KMS-11 (cell line): Measurements from ENCODE around the gene SMIM1.

Source experiments
- H2AFZ ChIP-seq: fragments of 200-600 bp; sonication (generic); 2 replicates; pipeline ENCODE4 v1.6.1; 2016; ENCODE audit warnings: antibody characterized with exemption, mixed run types, low read depth
- H3K27ac ChIP-seq: fragments of 200-600 bp; sonication (generic); 2 replicates; pipeline ENCODE4 v1.6.1; 2016; ENCODE audit warnings: mild to moderate bottlenecking, mixed run types
- H3K27me3 ChIP-seq: fragments of 200-600 bp; sonication (generic); 2 replicates; pipeline ENCODE4 v1.6.1; 2017; ENCODE audit warnings: mild to moderate bottlenecking, low read depth, mixed run types, moderate library complexity; ENCODE audit not compliant: insufficient read depth
- H3K36me3 ChIP-seq: fragments of 200-600 bp; sonication (generic); 2 replicates; pipeline ENCODE4 v1.6.1; 2017; ENCODE audit warnings: mild to moderate bottlenecking, mixed run types; ENCODE audit not compliant: insufficient read depth
- H3K4me1 ChIP-seq: fragments of 200-600 bp; sonication (generic); 2 replicates; pipeline ENCODE4 v1.6.1; 2016; ENCODE audit warnings: mild to moderate bottlenecking, low read depth, mixed run types; ENCODE audit not compliant: poor library complexity, severe bottlenecking
- H3K4me2 ChIP-seq: fragments of 200-600 bp; sonication (generic); 2 replicates; pipeline ENCODE4 v1.7.0; 2016; ENCODE audit warnings: mild to moderate bottlenecking, mixed run types
- H3K4me3 ChIP-seq: fragments of 200-600 bp; sonication (generic); IDR thresholded peaks from 2 replicates; pipeline ENCODE4 v1.6.1; 2017; ENCODE audit warnings: low read depth, low read length, mixed read lengths; ENCODE audit not compliant: insufficient read depth
- H3K79me2 ChIP-seq: fragments of 200-600 bp; sonication (generic); 2 replicates; pipeline ENCODE4 v1.6.1; 2016; ENCODE audit warnings: low read depth, mixed run types; ENCODE audit not compliant: insufficient read depth
- H3K9ac ChIP-seq: fragments of 200-600 bp; sonication (generic); 2 replicates; pipeline ENCODE4 v1.6.1; 2016; ENCODE audit warnings: mild to moderate bottlenecking, mixed run types
- H4K20me1 ChIP-seq: fragments of 200-600 bp; sonication (generic); 2 replicates; pipeline ENCODE4 v1.6.1; 2016; ENCODE audit warnings: mild to moderate bottlenecking, mixed run types; ENCODE audit not compliant: insufficient read depth
- TF ChIP-seq, protein P1 (sequence below): fragments of 200-600 bp; sonication (generic); conservative IDR thresholded peaks from 2 replicates; pipeline ENCODE4 v1.6.1; 2017; ENCODE audit warnings: low read depth, mild to moderate bottlenecking, antibody characterized with exemption, low read length, moderate library complexity, mixed read lengths

The SMIM1 gene

DNA sequence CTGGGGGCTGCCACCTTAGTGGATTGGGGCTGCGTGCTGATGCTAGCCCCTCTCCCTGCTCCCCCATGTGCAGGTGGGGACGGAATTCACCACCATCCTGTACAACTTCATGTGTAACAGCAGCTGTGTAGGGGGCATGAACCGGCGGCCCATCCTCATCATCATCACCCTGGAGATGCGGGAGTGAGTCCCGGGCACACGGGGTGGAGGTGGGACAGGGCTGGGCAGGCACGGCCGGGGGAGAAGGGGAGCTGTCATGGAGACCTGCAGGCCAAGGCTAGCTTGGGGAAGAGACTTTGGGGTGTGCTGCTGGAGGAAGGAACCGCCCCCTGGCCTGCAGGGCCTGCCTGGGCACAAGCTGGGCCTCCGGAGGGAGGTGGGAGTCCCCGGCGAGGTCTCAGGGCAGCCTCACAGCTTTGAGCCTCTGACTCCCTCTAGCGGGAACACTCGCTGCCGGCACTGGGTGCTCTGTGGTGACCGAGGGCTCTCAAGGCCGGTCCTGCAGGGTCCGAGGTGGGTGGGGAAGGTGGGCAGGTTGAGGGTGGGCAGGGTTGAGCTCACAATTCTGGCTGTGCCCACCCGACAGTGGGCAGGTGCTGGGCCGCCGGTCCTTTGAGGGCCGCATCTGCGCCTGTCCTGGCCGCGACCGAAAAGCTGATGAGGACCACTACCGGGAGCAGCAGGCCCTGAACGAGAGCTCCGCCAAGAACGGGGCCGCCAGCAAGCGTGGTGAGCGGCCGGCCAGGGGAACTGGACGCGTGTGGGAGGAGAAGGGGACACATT is 45.3 kb upstream of the SMIM1 start:
- TF ChIP-seq, protein P1, sequence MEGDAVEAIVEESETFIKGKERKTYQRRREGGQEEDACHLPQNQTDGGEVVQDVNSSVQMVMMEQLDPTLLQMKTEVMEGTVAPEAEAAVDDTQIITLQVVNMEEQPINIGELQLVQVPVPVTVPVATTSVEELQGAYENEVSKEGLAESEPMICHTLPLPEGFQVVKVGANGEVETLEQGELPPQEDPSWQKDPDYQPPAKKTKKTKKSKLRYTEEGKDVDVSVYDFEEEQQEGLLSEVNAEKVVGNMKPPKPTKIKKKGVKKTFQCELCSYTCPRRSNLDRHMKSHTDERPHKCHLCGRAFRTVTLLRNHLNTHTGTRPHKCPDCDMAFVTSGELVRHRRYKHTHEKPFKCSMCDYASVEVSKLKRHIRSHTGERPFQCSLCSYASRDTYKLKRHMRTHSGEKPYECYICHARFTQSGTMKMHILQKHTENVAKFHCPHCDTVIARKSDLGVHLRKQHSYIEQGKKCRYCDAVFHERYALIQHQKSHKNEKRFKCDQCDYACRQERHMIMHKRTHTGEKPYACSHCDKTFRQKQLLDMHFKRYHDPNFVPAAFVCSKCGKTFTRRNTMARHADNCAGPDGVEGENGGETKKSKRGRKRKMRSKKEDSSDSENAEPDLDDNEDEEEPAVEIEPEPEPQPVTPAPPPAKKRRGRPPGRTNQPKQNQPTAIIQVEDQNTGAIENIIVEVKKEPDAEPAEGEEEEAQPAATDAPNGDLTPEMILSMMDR = no peak
- Histone ChIP-seq H2AFZ (no peak overlapping the region), H3K79me2 (no peaks in the 10 kb centered on the region)

DNA sequence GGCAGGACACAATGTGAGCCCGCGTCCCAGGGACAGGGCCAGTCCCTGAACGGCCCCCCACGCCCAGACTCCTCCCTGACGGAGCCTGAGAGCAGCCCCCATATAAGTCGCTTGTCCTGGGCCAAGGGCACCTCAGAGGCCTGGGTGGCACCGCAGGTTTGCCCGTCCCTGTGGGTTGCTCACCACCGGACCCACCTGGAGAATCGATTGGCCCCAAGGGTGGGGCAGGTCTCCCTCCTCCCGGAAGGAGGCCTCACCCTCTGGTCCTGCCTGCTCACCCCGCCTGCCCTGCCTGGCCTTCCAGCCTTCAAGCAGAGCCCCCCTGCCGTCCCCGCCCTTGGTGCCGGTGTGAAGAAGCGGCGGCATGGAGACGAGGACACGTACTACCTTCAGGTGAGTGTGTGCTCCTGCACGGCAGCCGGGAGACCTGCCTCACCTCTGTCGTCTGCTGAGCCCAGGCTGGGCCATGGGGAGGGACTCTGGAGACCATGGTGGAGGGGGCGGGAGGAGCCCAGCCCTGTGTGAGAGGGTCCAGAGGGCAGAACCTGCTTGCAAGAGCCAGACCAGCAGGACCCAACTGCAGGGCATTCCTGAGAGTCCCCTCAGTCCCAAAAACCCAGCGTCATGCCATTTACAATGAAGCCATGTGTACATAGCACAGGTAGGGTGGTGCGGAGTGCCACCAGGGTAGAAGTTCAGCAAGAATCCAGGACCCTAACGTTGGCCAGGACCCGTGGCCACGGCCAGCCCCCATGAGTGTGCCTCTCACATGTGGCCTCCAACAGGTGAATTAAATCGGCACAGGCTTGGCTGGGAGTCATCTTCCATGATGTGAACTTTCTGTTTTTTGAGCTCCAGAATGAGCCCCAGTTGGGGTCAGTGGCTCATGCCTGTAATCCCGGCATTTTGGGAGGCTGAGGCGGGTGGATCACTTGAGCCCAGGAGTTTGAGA is 44.4 kb upstream of the SMIM1 start:
- no peak overlapping the region for H2AFZ ChIP-seq
- no peak overlapping the region for H3K27ac ChIP-seq
- H3K36me3 ChIP-seq = no peaks in the 10 kb centered on the region
- H4K20me1 ChIP-seq = no peaks in the 10 kb centered on the region
- H3K4me1 ChIP-seq = no peaks in the 10 kb centered on the region
- no peaks in the 10 kb centered on the region for H3K79me2 ChIP-seq
- TF ChIP-seq, protein P1 = no peak
- H3K4me3 ChIP-seq = no peak overlapping the region
- H3K4me2 ChIP-seq = no peak overlapping the region
- peaks cover 69% of the 10 kb centered on the region for H3K27me3 ChIP-seq
- no peak overlapping the region for H3K9ac ChIP-seq

More for the DNA sequence above, 45.3 kb upstream of the SMIM1 start:
- Histone ChIP-seq H3K4me3 (no peak overlapping the region), H3K4me1 (no peaks in the 10 kb centered on the region), H3K36me3 (no peaks in the 10 kb centered on the region), H3K27ac (no peak overlapping the region), H3K27me3 (peaks cover 69% of the 10 kb centered on the region), H3K9ac (no peak overlapping the region), H4K20me1 (no peaks in the 10 kb centered on the region), H3K4me2 (no peak overlapping the region)

DNA sequence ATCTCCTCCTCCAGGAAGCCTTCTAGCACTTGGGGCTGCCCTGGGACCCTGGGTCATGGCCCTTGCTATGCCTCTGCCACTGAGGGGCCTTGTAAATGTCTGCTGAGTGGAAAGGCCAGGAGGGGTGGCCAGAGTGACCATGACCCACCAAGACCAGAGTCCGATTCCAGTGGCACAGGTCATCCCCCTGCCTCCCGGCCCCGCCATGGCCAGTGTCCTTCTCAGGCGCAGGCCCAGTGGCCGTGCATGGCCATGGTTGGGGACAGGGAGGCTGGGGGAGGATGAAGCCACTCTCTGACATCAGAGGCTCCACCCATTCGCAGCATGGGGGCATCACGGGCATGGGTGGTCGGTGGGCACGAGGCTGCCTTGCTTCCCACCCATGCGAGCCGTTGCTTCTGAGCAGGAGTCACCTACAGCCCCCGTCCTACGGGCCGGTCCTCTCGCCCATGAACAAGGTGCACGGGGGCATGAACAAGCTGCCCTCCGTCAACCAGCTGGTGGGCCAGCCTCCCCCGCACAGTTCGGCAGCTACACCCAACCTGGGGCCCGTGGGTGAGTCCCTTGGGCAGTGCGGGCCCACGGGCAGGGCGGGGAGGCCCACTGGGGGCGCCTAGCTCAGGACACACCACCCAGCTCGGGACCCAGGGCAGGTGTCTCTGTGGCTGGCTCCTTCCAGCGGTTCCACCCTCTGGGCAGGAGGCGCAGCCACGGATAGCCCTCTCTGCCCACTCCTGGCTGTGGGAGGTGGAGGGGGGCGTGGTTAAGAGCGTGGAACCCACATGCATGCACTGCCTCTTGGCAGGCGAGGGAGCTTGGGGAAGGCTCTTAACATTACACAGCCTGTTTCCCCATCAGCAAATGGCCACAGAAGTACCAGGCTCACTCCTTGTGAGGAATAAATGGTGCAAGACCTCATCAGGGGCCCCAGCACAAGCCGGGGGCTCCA is 42.7 kb upstream of the SMIM1 start:
- TF ChIP-seq, protein P1 = no peak
- Histone ChIP-seq H3K4me3 (no peak overlapping the region), H4K20me1 (no peaks in the 10 kb centered on the region), H3K27ac (no peak overlapping the region), H3K4me1 (no peaks in the 10 kb centered on the region), H2AFZ (no peak overlapping the region), H3K9ac (no peak overlapping the region), H3K79me2 (no peaks in the 10 kb centered on the region), H3K36me3 (no peaks in the 10 kb centered on the region), H3K4me2 (no peak overlapping the region), H3K27me3 (peaks cover 76% of the 10 kb centered on the region)

DNA sequence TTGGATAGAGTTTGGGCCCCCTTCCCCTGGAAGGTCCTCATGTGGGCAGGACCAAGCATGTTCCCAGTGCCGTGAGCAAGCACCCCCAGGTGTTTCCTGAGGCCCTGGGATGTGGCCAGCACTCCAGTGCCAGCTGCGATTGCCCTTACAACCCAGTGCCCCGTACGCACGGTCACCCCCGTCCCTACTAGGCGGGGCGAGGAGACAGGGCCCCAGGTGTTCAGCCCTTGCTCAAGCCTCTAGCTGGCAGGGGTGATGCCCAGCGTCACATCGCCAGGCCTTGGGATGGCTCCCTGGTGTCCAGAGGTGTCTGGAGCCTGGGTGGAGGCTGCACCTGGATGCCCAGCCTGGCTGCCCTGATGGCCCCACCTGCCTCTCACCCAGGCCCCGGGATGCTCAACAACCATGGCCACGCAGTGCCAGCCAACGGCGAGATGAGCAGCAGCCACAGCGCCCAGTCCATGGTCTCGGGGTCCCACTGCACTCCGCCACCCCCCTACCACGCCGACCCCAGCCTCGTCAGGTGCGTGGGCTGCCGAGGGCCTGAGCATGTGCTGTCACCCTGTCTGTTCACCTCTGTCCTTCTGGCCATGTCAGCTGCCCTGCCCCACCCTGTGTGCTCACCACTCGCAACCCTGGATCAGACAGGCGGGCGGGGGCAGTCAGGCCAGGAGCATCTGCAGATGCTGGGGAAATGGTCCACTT is 41.9 kb upstream of the SMIM1 start:
- TF ChIP-seq, protein P1 = no peak
- Histone ChIP-seq H3K79me2 (no peaks in the 10 kb centered on the region), H3K4me1 (no peaks in the 10 kb centered on the region), H3K4me3 (no peak overlapping the region), H2AFZ (no peak overlapping the region), H3K27ac (no peak overlapping the region), H3K4me2 (no peak overlapping the region), H3K36me3 (no peaks in the 10 kb centered on the region), H3K9ac (no peak overlapping the region), H4K20me1 (no peaks in the 10 kb centered on the region), H3K27me3 (peaks cover 83% of the 10 kb centered on the region)
